ENCODE data around the gene OCSTAMP.

GRCh38 chr20:46519471-46520068 lies 30.9 kb downstream of the OCSTAMP start:
- TF ChIP-seq CTBP1 (IDR thresholded peaks at IDR 0.05; ENCODE audit: borderline replicate concordance) (no peak), FOXA1 (IDR thresholded peaks at IDR 0.05) (no peak)
